Upper lobe of left lung (tissue), 6 donors: Measurements from ENCODE around the gene DKK3. TPM values are rescaled to one million over a fixed set of nuclear protein-coding genes. Genes with fewer than 3 reads are reported as not detected.

Experiments used
- ATAC-seq, 2 donors: fragments of 200-7000 bp; cut with Tn5 transposase; one replicate each; pipeline ENCODE4 v1.9.1; 2022; ENCODE audit warnings: mild to moderate bottlenecking in 2 of 2, moderate library complexity in 2 of 2; ENCODE audit not compliant: low FRiP score in 2 of 2
- DNase-seq, 2 donors: peaks; one replicate each; pipeline ENCODE4 v3.0.0-alpha.2; 2019 to 2020
- H3K27ac ChIP-seq, 4 donors: fragments of 200-600 bp; sonication (generic); one replicate each; pipeline ENCODE4 v1.5.1; 2016 to 2019
- H3K27me3 ChIP-seq, 4 donors: fragments of 200-600 bp; sonication (generic); one replicate each; pipeline ENCODE4 v1.5.1; 2017 to 2019
- H3K36me3 ChIP-seq, 4 donors: fragments of 200-600 bp; sonication (generic); one replicate each; pipeline ENCODE4 v1.5.1; 2016 to 2019
- H3K4me1 ChIP-seq, 4 donors: fragments of 200-600 bp; sonication (generic); one replicate each; pipeline ENCODE4 v1.5.1; 2018 to 2019
- H3K4me3 ChIP-seq, 4 donors: fragments of 200-600 bp; sonication (generic); one replicate each; pipeline ENCODE4 v1.5.1; 2017 to 2019; ENCODE audit warnings: mild to moderate bottlenecking in 2 of 4, moderate library complexity in 1 of 4
- H3K9me3 ChIP-seq, 4 donors: fragments of 200-600 bp; sonication (generic); one replicate each; pipeline ENCODE4 v1.5.1; 2018 to 2019
- EP300 ChIP-seq, 4 donors: sonication (generic); formaldehyde crosslinking; IDR thresholded peaks; one replicate each; pipeline ENCODE4 v1.5.1; 2017; ENCODE audit warnings: antibody characterized with exemption in 4 of 4, control low read depth in 2 of 4
- POLR2A ChIP-seq, 4 donors: fragments of 450-650 bp; IDR thresholded peaks; one replicate each; pipeline ENCODE4 v1.5.1; 2016 to 2017; ENCODE audit warnings: antibody characterized with exemption in 4 of 4, mild to moderate bottlenecking in 2 of 4
- POLR2AphosphoS5 ChIP-seq, 2 donors: sonication (generic); formaldehyde crosslinking; IDR thresholded peaks; one replicate each; pipeline ENCODE4 v1.5.1; 2017; ENCODE audit warnings: antibody characterized with exemption in 2 of 2
- WGBS, 2 donors: methylation state at CpG; one replicate each; pipeline ENCODE4 v1.1.5; 2017 to 2018; 5-methylcytosine and 5-hydroxymethylcytosine counted together
- total RNA-seq, 6 donors: library from RNA; depleted of rRNA in 4 of 6; stranded (reverse); fragments of >200 nt in 4 of 6; gene quantifications; one replicate each; pipeline versions ENCODE4 v1.1.0 to v1.2.1, GENCODE V29; 2016 to 2021
- TF ChIP-seq, protein P1 (sequence below), 6 experiments: fragments of 450-650 bp in 4 of 6; fragments of 200-600 bp in 2 of 6; sonication (generic) in 2 of 6; IDR thresholded peaks; one replicate each; pipeline ENCODE4 v1.5.1; 2016 to 2019; ENCODE audit warnings: antibody characterized with exemption in 6 of 6
- donor health status: DM: no; HTN: no; CAD: no; lungs with moderate emphysema.
- donor health status: DM: no; HTN: yes; CAD: no; lungs with severe emphysema.

DKK3 gene
- total RNA-seq, 6 donors from 2014 or later: 50.3 to 162 (median 137) TPM

DNA sequence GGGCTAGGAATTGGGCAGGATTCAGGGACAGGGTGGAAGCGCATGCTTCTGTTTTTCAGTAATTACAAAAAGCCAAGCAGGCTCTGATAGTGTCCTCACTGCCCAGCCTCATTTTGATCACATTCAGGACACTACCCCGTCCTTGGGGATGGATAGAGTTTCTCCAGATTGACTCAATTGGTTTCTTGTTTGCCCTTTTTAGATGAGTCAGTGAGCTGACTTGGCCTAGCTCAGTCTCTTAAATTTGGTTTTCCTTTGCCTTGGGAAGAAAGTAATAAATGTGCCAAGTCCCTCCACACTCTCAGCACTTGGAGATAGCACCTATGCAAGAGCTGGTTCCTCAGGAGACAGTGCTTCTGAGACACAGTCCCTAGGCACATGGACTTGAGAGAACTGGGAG is 25.5 kb downstream of the DKK3 start:
- DNase-seq (no peak), ATAC-seq (peak in 1 of 2 donors; percentile 63)
- TF ChIP-seq, protein P1, sequence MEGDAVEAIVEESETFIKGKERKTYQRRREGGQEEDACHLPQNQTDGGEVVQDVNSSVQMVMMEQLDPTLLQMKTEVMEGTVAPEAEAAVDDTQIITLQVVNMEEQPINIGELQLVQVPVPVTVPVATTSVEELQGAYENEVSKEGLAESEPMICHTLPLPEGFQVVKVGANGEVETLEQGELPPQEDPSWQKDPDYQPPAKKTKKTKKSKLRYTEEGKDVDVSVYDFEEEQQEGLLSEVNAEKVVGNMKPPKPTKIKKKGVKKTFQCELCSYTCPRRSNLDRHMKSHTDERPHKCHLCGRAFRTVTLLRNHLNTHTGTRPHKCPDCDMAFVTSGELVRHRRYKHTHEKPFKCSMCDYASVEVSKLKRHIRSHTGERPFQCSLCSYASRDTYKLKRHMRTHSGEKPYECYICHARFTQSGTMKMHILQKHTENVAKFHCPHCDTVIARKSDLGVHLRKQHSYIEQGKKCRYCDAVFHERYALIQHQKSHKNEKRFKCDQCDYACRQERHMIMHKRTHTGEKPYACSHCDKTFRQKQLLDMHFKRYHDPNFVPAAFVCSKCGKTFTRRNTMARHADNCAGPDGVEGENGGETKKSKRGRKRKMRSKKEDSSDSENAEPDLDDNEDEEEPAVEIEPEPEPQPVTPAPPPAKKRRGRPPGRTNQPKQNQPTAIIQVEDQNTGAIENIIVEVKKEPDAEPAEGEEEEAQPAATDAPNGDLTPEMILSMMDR (IDR thresholded peaks at IDR 0.05): no peak
- TF ChIP-seq POLR2A (IDR thresholded peaks at IDR 0.05) (no peak), POLR2AphosphoS5 (IDR thresholded peaks at IDR 0.05) (no peak), EP300 (IDR thresholded peaks at IDR 0.05) (no peak)
- H3K36me3 ChIP-seq: no peaks in the 10 kb centered on the region
- no peaks in the 10 kb centered on the region for H3K9me3 ChIP-seq
- H3K27ac ChIP-seq: no peak overlapping the region
- no peaks in the 10 kb centered on the region for H3K27me3 ChIP-seq
- 81 to 85% methylated on average over 2 of the region's 2 CpGs for WGBS, 2 donors
- peaks cover 15 to 49% (median 18%) of the 10 kb centered on the region in 4 donors for H3K4me1 ChIP-seq
- H3K4me3 ChIP-seq: no peak overlapping the region

- TF ChIP-seq POLR2A (IDR thresholded peaks at IDR 0.05): no peak
- TF ChIP-seq, protein P1 (IDR thresholded peaks at IDR 0.05): no peak
- no peak for TF ChIP-seq EP300 (IDR thresholded peaks at IDR 0.05)
- no peak for TF ChIP-seq POLR2AphosphoS5 (IDR thresholded peaks at IDR 0.05)
These were observed 26.0 kb downstream of the DKK3 start for GRCh38 chr11:11982461-11982860.

DNA sequence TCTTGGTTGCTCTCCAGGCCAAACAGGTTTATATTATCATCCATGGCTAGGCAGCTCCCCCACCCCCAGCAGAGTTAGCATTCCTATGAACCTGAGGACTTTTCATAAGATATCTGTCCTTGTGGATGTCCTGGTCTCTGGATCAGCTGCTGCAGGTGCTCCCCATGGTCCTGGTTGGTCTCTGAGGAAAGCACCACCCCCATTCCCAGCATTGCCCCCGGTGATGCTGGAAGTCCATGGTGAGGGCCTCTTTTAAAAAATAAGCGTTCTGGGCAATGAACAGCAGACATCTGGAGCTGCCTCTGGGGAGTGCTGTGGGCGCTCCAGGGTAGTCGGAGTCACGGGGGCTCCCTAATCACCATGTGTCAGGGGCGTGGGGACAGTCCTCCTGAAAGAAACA is 26.6 kb downstream of the DKK3 start:
- WGBS, 2 donors: 92 to 96% methylated on average over 6 of the region's 6 CpGs
- peaks cover 23 to 52% (median 28%) of the 10 kb centered on the region in 4 donors for H3K4me1 ChIP-seq

More at GRCh38 chr11:11982461-11982860, 26.0 kb downstream of the DKK3 start:
- H3K27ac ChIP-seq: peak overlapping the region in 2 of 4 donors; percentile 3 to 11
- DNase-seq (peak in 1 of 2 donors; percentile 67), ATAC-seq (no peak)
- H3K9me3 ChIP-seq: no peaks in the 10 kb centered on the region
- H3K27me3 ChIP-seq: no peaks in the 10 kb centered on the region
- H3K36me3 ChIP-seq: no peaks in the 10 kb centered on the region
- H3K4me3 ChIP-seq: no peak overlapping the region
- WGBS, 2 donors: 90 to 93% methylated on average over 10 of the region's 10 CpGs
- H3K4me1 ChIP-seq: peaks cover 18 to 49% (median 22%) of the 10 kb centered on the region in 4 donors

GRCh38 chr11:11981364-11981763 is 27.1 kb downstream of the DKK3 start:
- H3K9me3 ChIP-seq: no peaks in the 10 kb centered on the region
- peak overlapping the region in 3 of 4 donors; percentile 63 to 79 (median 76) for H3K27ac ChIP-seq
- 92 to 100% methylated on average over 1 to 5 of the region's 5 CpGs for WGBS, 2 donors
- H3K27me3 ChIP-seq: no peaks in the 10 kb centered on the region
- peaks cover 28 to 57% (median 33%) of the 10 kb centered on the region in 4 donors for H3K4me1 ChIP-seq
- no peak overlapping the region for H3K4me3 ChIP-seq
- TF ChIP-seq POLR2AphosphoS5 (IDR thresholded peaks at IDR 0.05) (no peak), POLR2A (IDR thresholded peaks at IDR 0.05) (no peak), EP300 (IDR thresholded peaks at IDR 0.05) (no peak)
- TF ChIP-seq, protein P1 (IDR thresholded peaks at IDR 0.05): no peak
- H3K36me3 ChIP-seq: no peaks in the 10 kb centered on the region
- DNase-seq: no peak
- no peak for ATAC-seq

More for the DNA sequence above, 26.6 kb downstream of the DKK3 start:
- ATAC-seq: no peak
- H3K36me3 ChIP-seq: no peaks in the 10 kb centered on the region
- no peaks in the 10 kb centered on the region for H3K27me3 ChIP-seq
- H3K9me3 ChIP-seq: no peaks in the 10 kb centered on the region
- H3K4me3 ChIP-seq: no peak overlapping the region
- DNase-seq: no peak
- peak overlapping the region; percentile 3 to 79 (median 10) for H3K27ac ChIP-seq
- TF ChIP-seq EP300 (IDR thresholded peaks at IDR 0.05) (no peak), POLR2AphosphoS5 (IDR thresholded peaks at IDR 0.05) (no peak), POLR2A (IDR thresholded peaks at IDR 0.05) (no peak)
- TF ChIP-seq, protein P1 (IDR thresholded peaks at IDR 0.05): no peak

GRCh38 chr11:11980841-11981308 is 27.6 kb downstream of the DKK3 start:
- Histone ChIP-seq H3K4me3 (no peak overlapping the region), H3K36me3 (no peaks in the 10 kb centered on the region), H3K27me3 (no peaks in the 10 kb centered on the region), H3K9me3 (no peaks in the 10 kb centered on the region), H3K4me1 (peaks cover 32 to 58% (median 36%) of the 10 kb centered on the region in 4 donors), H3K27ac (peak overlapping the region; percentile 63 to 79 (median 78))
- TF ChIP-seq POLR2AphosphoS5 (IDR thresholded peaks at IDR 0.05): no peak
- no peak for TF ChIP-seq POLR2A (IDR thresholded peaks at IDR 0.05)
- TF ChIP-seq, protein P1 (IDR thresholded peaks at IDR 0.05): no peak
- no peak for TF ChIP-seq EP300 (IDR thresholded peaks at IDR 0.05)
- DNase-seq (no peak), ATAC-seq (no peak)
- WGBS, 2 donors: 76 to 87% methylated on average over 2 to 3 of the region's 3 CpGs
